Stimulated activated CD8-positive, alpha-beta memory T cell treated with anti-CD3 and anti-CD28 coated beads, Interleukin-2, amount 100 ng/mL, for 48 hours (primary cell): Measurements from ENCODE around the gene N4BP2L2.

ENCODE experiments used
- DNase-seq, 2 donors: peaks; one replicate each; pipeline ENCODE4 v3.0.0-alpha.2; 2020; ENCODE audit warnings: low read depth in 2 of 2

The N4BP2L2 gene

DNA sequence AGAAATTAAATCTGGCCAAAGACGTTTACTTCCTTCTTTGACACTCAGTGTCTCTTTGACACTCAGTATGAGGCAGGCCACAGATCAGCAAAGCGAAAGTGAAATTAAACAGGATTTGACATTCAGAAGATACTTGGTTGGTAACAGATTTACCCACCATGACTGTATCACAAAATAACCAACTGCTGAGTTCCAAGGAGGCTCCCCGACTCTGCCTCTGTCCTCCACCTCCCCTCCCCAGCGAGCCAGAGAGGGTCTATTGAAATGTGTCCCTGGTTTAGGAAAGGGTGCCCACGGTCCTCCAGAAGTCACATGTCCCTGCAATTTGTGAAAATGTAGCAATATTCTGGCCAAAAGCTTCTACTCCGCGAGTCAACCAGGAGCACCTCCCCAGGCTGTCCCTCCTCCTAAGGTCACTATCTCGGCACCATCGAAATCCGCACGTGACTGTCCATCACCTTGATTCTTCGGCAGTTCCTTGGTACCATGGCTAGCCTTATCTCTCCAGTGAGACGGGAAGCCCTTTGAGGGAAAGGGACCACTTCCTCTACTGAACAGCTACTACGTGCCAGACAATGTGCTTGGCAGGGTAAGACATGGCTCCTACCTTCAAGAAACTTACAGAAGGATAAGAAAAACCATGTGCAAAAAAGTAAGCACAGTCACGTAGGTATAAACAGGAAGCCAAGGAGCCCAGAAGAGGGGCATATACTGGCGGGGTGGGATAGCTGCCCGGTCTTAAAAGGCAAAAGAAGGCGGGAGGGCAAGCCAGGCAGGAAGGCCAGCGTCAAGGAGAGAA lies 112.2 kb downstream of the N4BP2L2 start:
- DNase-seq = peak; percentile 6 to 22

DNA sequence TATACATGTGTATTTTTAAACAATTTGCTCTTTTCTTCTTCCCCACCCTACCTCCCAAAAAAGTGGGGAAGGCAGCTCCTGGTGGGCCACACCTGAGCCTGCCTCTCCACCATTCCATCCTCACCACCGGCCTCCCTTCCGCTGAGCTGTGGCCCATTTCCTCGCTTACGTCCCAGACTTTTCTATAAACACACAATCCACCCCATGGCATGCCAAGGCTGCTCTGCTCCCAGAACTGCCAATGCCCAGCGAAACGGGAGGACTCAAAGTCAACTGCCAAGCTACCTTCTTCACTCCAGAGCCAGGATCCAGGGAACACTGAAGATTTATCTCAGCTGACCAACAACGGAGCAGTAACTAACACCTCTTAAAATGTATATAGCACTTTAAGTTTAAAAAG lies 113.4 kb downstream of the N4BP2L2 start:
- DNase-seq = no peak

DNA sequence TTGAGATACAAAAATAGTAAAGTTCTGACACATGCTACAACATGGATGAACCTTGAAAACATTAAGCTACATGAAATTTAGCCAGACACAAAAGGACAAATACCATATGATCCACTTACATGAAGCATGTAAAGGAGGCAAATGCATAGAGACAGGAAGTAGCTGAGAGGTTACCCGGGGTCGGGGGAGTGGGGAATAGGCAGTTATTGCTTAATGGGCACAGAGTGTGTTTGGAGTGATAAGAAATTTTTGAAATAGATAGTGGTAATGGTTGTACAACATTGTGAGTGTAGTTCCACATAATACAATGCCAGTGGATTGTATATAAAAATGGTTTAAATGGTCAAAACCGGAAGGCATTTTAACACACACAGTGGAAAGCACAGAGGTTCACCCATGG lies 115.0 kb downstream of the N4BP2L2 start:
- no peak for DNase-seq

DNA sequence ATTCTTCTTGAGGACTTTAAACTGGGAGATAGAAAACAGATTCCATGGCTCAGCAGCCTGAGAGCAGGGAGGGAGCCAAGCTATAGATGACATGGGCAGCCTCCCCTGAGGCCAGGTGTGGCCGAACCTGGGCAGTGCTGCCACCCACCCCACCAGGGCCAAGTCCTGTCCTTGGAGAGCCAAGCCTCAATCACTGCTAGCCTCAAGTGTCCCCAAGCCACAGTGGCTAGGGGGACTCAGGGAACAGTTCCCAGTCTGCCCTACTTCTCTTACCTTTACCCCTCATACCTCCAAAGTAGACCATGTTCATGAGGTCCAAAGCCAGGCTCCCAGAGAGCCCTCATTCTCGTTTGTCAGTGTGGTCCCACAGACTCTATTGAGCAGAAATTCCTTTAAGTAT lies 118.7 kb downstream of the N4BP2L2 start:
- DNase-seq = no peak

DNA sequence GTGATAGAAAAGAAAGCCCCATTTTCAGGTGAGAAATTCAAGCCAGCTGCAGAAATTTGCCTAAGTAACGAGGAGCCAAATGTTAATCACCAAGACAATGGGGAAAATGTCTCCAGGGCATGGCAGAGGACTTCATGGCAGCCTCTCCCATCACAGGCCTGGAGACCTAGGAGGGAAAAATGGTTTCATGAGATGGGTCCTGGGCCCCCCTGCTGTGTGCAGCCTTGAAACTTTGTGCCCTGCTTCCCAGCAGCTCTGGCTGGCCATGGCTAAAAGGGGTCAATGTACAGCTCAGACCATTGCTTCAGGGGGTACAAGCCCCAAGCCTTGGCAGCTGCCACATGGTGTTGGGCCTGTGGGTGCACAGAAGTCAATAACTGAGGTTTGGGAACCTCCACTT lies 120.6 kb downstream of the N4BP2L2 start:
- DNase-seq = no peak

DNA sequence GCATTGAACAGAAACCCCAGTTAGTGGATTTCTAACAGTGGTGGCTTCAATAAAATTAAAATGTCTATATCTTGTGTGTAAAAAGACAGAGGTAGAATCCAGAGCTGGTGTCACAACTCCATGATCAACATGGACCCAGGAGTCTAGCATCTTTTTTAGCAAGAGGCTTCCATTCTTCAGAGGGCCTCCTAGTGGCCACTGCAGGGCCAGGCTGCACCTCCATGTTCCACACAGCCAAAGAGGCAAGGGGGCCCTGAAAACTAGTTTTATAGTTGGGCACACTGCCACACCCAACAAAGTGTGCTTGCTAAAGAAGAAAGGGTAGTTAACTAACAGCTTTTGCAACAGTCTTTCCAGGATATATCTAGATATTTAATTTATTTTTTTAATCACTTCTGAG lies 123.6 kb downstream of the N4BP2L2 start:
- DNase-seq = no peak

DNA sequence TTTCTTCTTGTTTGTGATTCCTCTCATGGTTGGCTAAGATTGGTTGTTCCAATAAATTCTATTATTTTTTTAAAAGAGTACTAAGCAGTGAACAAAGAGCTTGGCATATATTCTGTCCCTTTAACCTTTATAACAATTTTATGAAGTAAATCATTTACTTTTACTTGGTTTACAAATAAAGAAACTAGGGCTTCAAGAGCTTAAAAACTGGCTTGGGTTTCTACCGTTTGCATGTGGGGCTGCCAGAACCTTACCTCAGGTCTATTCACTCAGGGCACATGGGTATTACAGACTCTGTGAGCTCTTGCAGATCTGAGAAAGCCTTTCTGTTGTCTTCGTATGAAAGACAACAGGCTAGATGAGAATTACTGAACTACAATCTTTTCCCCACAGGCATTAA lies 124.0 kb downstream of the N4BP2L2 start:
- no peak for DNase-seq

DNA sequence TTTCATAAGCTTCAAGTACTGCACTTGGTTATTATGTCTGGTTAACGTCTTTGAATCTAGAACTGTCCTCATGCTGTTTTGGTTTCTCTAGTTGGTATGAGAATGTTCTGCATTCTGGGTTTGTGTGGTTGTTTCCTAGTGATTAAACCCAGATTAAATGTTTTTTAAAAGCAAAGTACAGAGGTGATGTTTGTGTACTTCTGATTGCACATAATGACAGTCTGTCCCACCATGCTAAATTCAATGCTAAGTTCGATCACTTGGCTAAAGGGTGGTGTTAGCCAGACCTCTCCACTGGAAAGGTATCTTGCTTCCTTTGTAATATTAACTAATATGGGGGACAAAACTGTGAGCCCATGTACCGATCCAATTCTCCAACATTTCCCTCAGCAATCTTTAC lies 125.3 kb downstream of the N4BP2L2 start:
- no peak for DNase-seq

DNA sequence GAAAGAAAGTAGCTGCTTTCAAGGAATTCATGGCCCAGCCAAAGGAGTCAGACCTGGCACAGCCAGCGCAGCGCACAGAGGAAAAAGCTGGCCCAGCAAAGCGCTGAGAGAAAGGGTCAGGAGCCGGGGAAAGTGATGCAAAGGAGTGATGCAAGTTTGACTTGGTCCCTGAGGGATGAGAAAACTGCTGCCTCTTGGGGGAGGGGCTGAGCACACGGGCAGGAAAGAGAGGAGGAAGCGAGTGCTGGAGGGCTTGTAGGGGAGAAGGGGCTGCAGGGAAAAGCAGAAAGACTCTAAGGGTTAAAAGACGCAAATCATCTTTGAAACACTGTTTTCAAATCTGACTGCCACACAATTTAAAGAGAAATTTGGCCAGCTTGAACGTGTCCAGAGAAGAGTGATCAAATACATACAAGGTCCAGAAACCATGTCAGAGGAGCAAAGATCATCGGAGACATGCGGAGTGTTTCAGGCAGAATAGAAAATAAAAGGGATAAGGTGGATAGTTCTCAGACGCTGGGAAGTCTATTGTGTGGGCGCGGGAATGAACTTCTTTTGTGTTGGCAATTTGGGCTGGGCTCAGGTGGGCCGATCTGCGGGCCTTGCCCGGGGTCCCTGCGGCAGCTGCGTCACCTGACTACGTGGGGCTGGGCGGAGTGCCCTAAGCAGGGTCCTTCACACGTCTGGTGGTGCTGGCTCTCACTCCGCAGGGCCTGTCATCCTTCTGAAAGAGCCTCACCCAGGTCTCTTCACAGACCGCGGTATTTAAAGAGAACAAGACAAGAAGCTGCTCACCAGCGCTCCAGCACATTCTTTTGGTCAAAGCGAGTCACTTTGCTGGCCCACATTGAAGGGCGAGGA lies 128.8 kb downstream of the N4BP2L2 start:
- no peak for DNase-seq

DNA sequence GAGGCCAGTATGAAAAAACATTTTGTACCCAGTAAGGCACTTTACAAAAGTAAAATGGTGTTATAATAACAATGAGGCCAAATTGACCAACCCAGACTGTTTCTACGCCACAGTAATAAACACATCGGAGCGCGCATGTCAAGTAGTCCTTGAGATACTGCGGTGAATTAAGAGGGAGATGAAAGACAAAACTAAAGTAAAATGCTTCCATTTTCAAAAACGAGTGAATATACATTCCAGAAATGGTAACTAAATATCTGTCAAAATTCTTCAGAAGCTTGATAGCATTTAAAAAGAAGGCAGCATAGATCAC lies 129.6 kb downstream of the N4BP2L2 start:
- DNase-seq = no peak

DNA sequence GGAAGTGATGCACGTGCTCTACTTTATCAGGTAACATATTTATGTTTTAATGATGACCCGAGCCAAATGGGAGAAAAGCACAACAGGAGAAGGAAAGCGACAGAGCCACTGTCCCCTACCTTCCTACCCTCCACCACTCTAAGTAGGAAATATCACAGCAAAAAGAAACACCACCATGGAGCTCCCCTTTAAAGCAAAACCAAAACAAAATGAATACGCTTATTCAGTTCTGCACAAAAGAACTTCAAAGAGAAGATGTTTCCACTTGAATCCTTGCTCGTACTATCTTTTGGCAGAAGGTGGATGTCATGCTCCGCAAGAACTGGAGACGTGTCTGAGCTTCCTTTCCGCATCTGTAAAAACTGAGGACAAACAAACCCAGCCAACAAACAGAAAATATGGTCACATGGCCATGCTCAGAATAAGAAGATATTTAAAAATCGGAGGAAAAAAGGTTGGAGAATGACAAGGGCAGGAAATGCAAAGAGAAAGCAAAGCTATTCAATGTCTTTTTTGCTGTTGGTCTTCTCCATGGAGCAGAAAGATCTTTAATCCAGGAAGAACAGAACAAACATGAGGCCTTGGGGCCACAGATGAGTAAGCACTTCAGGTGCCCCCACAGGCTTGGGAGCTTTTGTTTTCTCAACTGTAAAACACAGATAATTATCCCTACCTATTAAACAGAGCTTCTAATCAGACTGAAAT lies 130.1 kb downstream of the N4BP2L2 start:
- DNase-seq = no peak

DNA sequence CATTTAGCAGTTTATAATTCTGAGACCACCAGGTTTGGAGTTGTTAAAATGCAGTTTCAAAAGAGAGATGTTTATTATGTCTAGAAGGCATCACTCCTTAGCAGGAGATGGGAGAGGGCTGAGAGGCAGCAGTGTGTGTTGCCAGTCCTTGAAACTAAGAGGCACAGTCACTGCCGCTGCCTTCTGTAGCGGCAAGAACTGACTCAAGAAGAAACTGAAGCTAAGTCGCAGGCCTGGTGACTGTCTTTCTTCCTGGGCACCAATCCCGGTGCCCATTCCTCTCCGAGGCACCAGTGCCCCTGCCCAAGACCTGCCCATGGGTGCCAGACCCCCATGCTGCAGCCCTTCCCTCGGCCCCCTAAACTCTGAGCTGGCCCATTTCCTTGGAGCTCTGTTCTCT lies 130.7 kb downstream of the N4BP2L2 start:
- DNase-seq = no peak

DNA sequence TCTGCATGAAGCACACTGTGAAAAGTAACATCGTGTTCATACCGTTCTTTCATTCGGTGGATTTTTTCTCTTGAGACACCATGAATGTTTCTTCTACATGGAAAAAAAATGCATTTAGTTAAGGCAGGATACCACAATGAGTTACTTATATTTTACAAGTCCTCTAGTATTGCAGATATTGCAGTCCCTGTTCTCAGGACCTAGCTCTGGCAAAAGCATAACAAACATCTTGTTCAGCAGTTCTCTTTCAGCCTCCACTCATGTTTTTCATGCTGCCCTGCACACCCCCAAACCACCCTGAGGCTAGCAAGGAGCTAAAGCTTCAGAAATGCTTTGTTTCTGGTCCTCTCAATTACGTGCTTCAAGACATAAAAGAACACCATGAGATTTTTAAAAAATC lies 135.5 kb downstream of the N4BP2L2 start:
- DNase-seq = no peak

DNA sequence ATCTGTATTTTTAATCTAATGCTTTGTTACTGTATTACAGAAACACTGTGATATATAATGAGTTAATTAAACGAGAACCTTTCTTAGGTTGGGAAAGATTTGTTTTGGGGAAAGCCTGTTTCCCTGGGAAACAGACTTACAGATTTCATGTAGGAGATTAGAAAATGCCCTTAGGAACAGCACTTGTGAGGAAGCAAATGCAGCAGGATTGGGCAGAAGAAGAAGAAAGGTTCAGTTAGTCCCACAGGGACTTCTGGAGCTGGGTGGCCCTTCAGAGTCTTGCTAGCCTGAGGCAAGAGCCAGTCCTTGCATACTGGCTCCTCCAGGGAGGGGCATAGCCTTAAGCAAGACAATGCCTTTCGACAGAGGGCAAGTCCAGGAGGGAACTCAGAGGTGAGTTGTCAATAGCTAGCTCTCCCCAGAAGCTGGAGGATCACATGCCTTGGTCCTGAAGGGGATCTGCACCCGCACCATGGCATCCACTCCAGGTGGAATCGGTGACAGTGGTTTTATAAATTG lies 147.4 kb downstream of the N4BP2L2 start:
- DNase-seq = no peak

DNA sequence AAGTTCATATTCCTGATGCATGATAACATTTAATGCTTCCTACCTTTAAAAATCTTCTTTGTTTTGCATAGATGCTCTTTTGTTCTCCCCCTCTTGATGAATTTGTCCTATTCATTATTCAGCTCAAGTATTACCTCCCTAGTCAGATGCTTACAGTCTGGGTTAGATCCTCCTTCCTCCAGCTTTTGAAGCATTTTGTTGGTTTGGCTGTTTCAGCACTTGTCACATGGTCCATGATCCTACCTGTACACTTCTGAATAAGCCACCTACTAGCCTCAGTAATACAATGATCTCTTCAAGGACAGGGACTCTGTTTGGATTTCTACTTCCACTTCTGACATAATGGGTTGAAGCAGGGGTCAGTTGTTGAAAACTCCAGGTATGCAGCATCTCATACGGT lies 148.1 kb downstream of the N4BP2L2 start:
- DNase-seq = no peak

DNA sequence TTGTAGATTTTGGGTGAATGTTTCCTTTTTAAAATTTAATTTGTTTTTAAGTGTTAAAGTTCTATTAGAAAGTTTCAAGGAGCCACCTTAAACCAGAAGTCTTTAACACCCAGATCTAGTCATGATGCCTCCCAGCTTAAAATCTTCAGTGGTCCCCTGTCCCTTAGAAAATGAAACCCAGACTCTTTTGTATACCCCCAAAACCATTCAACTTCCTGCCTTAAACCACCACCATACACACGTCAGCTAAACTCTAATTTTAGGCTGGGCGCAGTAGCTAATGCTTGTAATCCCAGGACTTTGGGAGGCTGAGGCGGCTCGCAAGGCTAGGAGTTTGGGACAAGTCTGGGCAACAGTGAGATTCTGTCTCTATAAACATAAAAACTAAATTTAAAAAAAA lies 148.5 kb downstream of the N4BP2L2 start:
- DNase-seq = no peak

DNA sequence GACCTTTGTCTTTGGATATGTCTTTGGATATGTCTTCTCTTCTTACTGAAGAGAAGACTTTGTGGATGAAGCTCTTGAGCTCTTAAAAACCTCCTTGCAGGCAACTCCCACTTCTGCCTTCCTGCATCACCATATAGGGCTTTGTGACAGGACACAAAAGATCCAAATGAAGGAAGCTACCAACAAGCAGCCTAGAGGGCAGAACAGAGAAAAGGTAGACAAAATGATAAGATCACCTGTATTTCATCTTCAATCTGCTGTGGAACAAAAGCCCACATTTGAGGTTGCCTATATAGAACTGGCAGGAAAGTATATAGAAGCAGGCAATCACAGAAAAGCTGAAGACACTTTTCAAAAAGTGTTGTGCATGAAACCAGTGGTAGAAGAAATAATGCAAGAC lies 153.2 kb downstream of the N4BP2L2 start:
- DNase-seq = no peak

DNA sequence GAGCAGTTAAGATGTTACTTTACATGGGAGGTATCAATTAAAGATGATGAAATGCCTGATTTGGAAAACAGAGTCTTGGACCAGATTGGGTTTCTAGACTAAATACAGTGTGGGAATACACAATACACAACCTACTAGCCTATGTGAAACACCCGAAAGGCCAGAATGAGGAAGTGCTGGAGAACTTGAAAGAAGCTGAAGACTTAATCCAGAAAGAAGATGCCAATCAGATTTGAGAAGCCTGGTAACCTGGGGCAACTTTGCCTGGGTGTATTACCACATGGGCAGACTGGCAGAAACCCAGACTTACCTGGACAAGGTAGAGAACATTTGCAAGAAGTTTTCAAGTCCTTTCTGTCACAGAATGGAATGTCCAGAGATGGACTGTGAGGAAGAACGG lies 153.9 kb downstream of the N4BP2L2 start:
- DNase-seq = no peak

DNA sequence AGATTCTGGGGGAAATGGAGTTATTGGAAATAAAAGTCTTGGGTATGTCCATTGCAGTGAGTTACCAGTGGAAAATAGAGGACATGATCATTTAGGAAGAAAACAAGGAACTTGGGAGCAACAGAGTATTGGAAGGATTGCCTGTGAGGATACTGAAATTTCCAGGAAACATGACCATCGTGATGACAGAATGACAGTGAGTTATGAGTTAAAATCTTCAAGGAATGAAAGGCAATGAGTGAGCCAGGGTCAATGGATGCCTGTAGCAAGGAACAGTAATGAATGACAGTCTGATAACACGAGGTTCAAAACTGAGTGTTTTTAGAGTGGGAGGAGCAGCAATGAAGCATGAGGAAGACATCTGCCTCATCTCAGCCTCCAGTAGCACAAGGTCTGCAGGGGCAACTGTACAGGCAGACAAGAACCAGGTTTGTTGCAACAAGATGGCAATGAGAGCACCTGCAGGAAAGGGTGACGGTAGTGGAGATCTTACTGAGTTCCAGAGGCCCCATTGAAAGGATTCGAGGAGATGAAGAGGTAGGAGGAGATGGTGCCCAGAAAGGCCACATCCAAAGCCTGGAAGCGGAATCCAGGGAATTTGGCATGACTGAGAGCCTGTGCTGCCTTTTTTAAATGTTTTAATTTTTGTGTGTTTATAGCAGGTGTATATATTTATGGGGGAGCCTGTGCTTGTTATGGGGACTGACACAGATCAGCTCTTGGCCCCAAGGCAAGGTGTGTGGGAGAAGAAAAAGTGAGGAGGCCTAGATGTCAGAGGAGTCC lies 154.6 kb downstream of the N4BP2L2 start:
- no peak for DNase-seq
